Left lung (tissue), 10 donors: ENCODE results near the gene ZNF629. TPM values are rescaled to one million over a fixed set of nuclear protein-coding genes. Genes with fewer than 3 reads are reported as not detected.

ENCODE experiments used
- ATAC-seq: fragments of 200-7000 bp; cut with Tn5 transposase; one replicate; pipeline ENCODE4 v1.9.1; 2020; ENCODE audit warnings: moderate library complexity
- DNase-seq, 4 donors: peaks; one replicate each; pipeline ENCODE4 v3.0.0-alpha.2; 2013 to 2020
- H3K27ac ChIP-seq, 2 donors: fragments of 200-600 bp; sonication (generic) in 1 of 2; one replicate each; pipeline versions ENCODE4 v1.5.0 to v1.8.0; 2020 to 2021
- H3K27me3 ChIP-seq, 2 donors: fragments of 200-600 bp; sonication (generic) in 1 of 2; one replicate each; pipeline versions ENCODE4 v1.5.0 to v1.8.0; 2020 to 2021
- H3K36me3 ChIP-seq, 2 donors: fragments of 200-600 bp; sonication (generic) in 1 of 2; one replicate each; pipeline versions ENCODE4 v1.5.0 to v1.8.0; 2020 to 2021
- H3K4me1 ChIP-seq, 2 donors: fragments of 200-600 bp; one replicate each; pipeline ENCODE4 v1.8.0; 2021
- H3K4me3 ChIP-seq, 2 donors: fragments of 200-600 bp; sonication (generic) in 1 of 2; one replicate each; pipeline versions ENCODE4 v1.5.0 to v1.8.0; 2020 to 2021; ENCODE audit warnings: mild to moderate bottlenecking in 1 of 2
- H3K9me3 ChIP-seq, 2 donors: fragments of 200-600 bp; sonication (generic) in 1 of 2; one replicate each; pipeline versions ENCODE4 v1.5.0 to v1.8.0; 2020 to 2021
- intact Hi-C, 2 donors: fragments of 100-400 bp; cut with DNase I; formaldehyde crosslinking; loops; one replicate each; pipeline versions ENCODE4 v1.11.2 to v1.14.2; 2022
- polyA plus RNA-seq, 6 donors: library from polyadenylated mRNA; unstranded; fragments of 120-200 nt; gene quantifications; one replicate each; pipeline ENCODE4 v1.2.1, GENCODE V29; 2013; ENCODE audit not compliant: insufficient read length in 6 of 6
- total RNA-seq, 2 donors: library from RNA; stranded (reverse); fragmentation: NEBNext Ultra II Directional; extraction: Animal tissue kit (Norgen Biotek cat#: 25700); gene quantifications; one replicate each; pipeline ENCODE4 v1.2.1, GENCODE V29; 2021
- TF ChIP-seq, protein P1 (sequence below), 2 donors: fragments of 200-600 bp; sonication (generic) in 1 of 2; IDR thresholded peaks; one replicate each; pipeline versions ENCODE4 v1.5.0 to v1.8.0; 2021; ENCODE audit warnings: antibody characterized with exemption in 2 of 2
- donor health status: DM: no; HTN: yes; CAD: no.
- donor health status: DM: no; HTN: no; CAD: no.

Gene ZNF629
- total and polyA plus RNA-seq, 8 donors = 12.3 to 22.8 (median 19.0) TPM

DNA sequence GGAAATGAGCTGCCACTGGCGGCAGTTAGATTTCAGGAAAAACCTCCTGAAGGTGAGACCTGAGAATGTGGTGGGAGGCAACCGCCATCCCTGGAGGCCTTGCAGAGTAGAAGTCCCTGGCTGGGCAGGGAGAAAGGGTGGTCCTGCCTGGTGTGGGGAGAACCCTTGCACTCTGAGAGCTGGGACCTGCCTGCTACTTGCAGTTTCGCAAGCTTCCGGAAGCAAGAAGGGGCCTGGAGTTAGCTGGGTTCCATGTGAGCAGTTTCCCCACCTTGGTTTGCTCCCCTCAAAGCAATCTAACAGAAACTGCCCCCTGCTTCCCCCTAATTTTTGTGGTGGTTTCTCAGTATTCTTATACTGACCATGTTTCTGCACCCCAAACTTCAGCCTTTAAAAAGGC lies 6.5 kb downstream of the ZNF629 start:
- peaks cover 0 to 31% of the 10 kb centered on the region in 2 donors for H3K36me3 ChIP-seq
- DNase-seq (no peak), ATAC-seq (no peak)
- no peaks in the 10 kb centered on the region for H3K9me3 ChIP-seq
- H3K4me3 ChIP-seq = no peak overlapping the region
- intact Hi-C loops = no loop called here
- no peaks in the 10 kb centered on the region for H3K27me3 ChIP-seq
- H3K4me1 ChIP-seq = peaks cover 5 to 35% of the 10 kb centered on the region in 2 donors
- TF ChIP-seq, protein P1, sequence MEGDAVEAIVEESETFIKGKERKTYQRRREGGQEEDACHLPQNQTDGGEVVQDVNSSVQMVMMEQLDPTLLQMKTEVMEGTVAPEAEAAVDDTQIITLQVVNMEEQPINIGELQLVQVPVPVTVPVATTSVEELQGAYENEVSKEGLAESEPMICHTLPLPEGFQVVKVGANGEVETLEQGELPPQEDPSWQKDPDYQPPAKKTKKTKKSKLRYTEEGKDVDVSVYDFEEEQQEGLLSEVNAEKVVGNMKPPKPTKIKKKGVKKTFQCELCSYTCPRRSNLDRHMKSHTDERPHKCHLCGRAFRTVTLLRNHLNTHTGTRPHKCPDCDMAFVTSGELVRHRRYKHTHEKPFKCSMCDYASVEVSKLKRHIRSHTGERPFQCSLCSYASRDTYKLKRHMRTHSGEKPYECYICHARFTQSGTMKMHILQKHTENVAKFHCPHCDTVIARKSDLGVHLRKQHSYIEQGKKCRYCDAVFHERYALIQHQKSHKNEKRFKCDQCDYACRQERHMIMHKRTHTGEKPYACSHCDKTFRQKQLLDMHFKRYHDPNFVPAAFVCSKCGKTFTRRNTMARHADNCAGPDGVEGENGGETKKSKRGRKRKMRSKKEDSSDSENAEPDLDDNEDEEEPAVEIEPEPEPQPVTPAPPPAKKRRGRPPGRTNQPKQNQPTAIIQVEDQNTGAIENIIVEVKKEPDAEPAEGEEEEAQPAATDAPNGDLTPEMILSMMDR (IDR thresholded peaks at IDR 0.05) = no peak
- H3K27ac ChIP-seq = peak overlapping the region in 1 of 2 donors; percentile 13

DNA sequence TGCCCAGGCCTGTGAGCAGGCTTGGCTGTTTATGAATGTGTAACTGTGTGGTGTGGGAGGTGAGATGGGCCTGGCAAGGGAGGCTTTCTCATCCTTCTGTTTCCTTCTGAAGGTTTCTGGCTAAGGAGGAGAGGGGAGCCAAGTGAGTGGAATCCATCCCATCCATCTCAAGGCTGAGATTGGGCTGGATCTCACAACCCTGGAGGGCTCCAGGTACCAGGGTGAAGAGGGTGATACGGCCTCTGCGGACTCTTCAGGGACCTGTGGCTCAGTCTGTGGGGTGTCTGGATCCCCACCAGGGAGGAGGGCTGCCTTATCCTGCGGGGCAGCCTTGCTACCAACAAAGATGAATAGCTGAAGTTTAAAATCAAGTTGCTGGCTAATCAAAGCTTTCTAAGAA lies 7.0 kb downstream of the ZNF629 start:
- Histone ChIP-seq H3K4me1 (peaks cover 5 to 35% of the 10 kb centered on the region in 2 donors), H3K9me3 (no peaks in the 10 kb centered on the region), H3K4me3 (no peak overlapping the region), H3K36me3 (peaks cover 0 to 31% of the 10 kb centered on the region in 2 donors), H3K27me3 (no peaks in the 10 kb centered on the region), H3K27ac (no peak overlapping the region)
- DNase-seq (no peak), ATAC-seq (no peak)
- intact Hi-C loops = no loop called here
- TF ChIP-seq, protein P1 (IDR thresholded peaks at IDR 0.05) = no peak

GRCh38 chr16:30779596-30779995 lies 7.4 kb downstream of the ZNF629 start:
- no peaks in the 10 kb centered on the region for H3K27me3 ChIP-seq
- no peaks in the 10 kb centered on the region for H3K9me3 ChIP-seq
- no peak overlapping the region for H3K27ac ChIP-seq
- H3K36me3 ChIP-seq = peaks cover 0 to 34% of the 10 kb centered on the region in 2 donors
- DNase-seq = no peak
- no peak overlapping the region for H3K4me3 ChIP-seq
- no peak for ATAC-seq
- TF ChIP-seq, protein P1 (IDR thresholded peaks at IDR 0.05) = no peak
- H3K4me1 ChIP-seq = peaks cover 5 to 38% of the 10 kb centered on the region in 2 donors
- intact Hi-C loops = no loop called here

DNA sequence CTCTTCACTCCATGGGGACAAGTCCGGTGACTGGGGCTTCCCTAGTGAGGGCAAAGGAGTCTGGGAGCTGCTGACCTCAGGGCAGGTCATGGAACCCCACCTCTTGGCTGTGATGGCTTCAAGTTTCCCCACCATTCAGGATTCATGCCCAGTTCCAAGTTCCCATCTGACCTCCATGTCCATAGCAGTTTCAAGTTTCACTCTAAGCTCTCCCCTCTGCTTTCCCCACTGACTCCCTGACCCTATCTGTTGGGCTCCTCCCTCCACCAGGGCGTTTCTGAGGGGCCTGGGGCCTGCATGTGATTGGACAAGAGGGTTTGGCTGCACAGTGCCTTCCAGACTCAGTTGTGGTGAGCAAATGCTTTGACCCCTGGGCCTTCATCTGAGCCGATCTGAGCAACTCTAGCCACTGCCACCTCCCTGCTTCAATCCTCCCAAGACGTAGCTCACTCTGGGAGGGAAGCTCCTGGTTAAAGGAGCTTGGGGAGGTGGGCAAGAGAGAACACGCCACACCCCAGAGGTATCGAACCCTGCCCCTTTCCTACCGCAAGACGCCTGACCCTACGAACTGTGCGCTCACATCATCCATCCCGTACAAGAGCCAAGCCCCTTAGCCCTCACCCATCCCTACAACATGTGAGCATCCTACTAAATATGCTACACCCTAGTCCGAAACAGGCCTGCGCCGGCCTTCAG lies 8.3 kb downstream of the ZNF629 start:
- H3K27ac ChIP-seq = no peak overlapping the region
- no peak for ATAC-seq
- intact Hi-C loops = no loop called here
- peak in 1 of 4 donors; percentile 35 for DNase-seq
- H3K4me3 ChIP-seq = no peak overlapping the region
- H3K9me3 ChIP-seq = no peaks in the 10 kb centered on the region
- no peaks in the 10 kb centered on the region for H3K27me3 ChIP-seq
- TF ChIP-seq, protein P1 (IDR thresholded peaks at IDR 0.05) = no peak
- H3K4me1 ChIP-seq = peaks cover 5 to 47% of the 10 kb centered on the region in 2 donors
- H3K36me3 ChIP-seq = peaks cover 0 to 37% of the 10 kb centered on the region in 2 donors

- intact Hi-C loops = no loop called here
- ATAC-seq (no peak), DNase-seq (peak in 1 of 4 donors; percentile 41)
- H3K36me3 ChIP-seq = peaks cover 0 to 37% of the 10 kb centered on the region in 2 donors
- H3K9me3 ChIP-seq = no peaks in the 10 kb centered on the region
- no peak overlapping the region for H3K4me3 ChIP-seq
- no peak overlapping the region for H3K27ac ChIP-seq
- peaks cover 5 to 47% of the 10 kb centered on the region in 2 donors for H3K4me1 ChIP-seq
- H3K27me3 ChIP-seq = no peaks in the 10 kb centered on the region
- TF ChIP-seq, protein P1 (IDR thresholded peaks at IDR 0.05) = no peak
These were observed 9.3 kb downstream of the ZNF629 start for GRCh38 chr16:30777591-30778297.
